Astrocyte (in vitro differentiated cells and primary cell): ENCODE measurements around the gene ANKRD26. TPM values are rescaled to one million over a fixed set of nuclear protein-coding genes. Genes with fewer than 3 reads are reported as not detected.
"Not testable (repeated sequence)": the region's sequence is repeated elsewhere in the genome, so short reads cannot be mapped to it uniquely, and the experiment has no call there.

Source experiments
- DNase-seq: peaks from one replicate; pipeline ENCODE4 v3.0.0-alpha.2; 2010; ENCODE audit warnings: low read depth
- FAIRE-seq: peaks from 2 replicates; lab custom pipeline; 2011; peaks lifted over from hg19 to GRCh38; lab: Jason Lieb, UNC
- H2AFZ ChIP-seq: 2 replicates; pipeline ENCODE4 v1.6.0; 2012; ENCODE audit warnings: low read depth, low read length, inconsistent platforms
- H3K27ac ChIP-seq: 2 replicates; pipeline ENCODE4 v1.5.1; 2011; ENCODE audit warnings: low read depth, low read length, inconsistent platforms
- H3K27me3 ChIP-seq: 2 replicates; pipeline ENCODE4 v1.6.0; 2011; ENCODE audit warnings: low read length, inconsistent platforms; ENCODE audit not compliant: insufficient read depth
- H3K36me3 ChIP-seq: 2 replicates; pipeline ENCODE4 v1.5.1; 2011; ENCODE audit warnings: low read length, inconsistent platforms; ENCODE audit not compliant: insufficient read depth
- H3K4me1 ChIP-seq: 2 replicates; pipeline ENCODE4 v1.5.1; 2011; ENCODE audit warnings: low read length, inconsistent platforms; ENCODE audit not compliant: insufficient read depth
- H3K4me2 ChIP-seq: 2 replicates; pipeline ENCODE4 v1.6.0; 2012; ENCODE audit warnings: low read length, inconsistent platforms
- H3K4me3 ChIP-seq: 2 replicates; pipeline ENCODE4 v1.5.1; 2011; ENCODE audit warnings: low read depth, mild to moderate bottlenecking, low read length, inconsistent platforms; ENCODE audit not compliant: insufficient read depth
- H3K79me2 ChIP-seq: 2 replicates; pipeline ENCODE4 v1.6.0; 2012; ENCODE audit warnings: mild to moderate bottlenecking, low read length, inconsistent platforms; ENCODE audit not compliant: insufficient read depth
- H3K9ac ChIP-seq: 2 replicates; pipeline ENCODE4 v1.6.0; 2012; ENCODE audit warnings: mild to moderate bottlenecking, low read length, inconsistent platforms
- H3K9me3 ChIP-seq: 2 replicates; pipeline ENCODE4 v1.5.1; 2012; ENCODE audit warnings: low read depth, mild to moderate bottlenecking, low read length, inconsistent platforms; ENCODE audit not compliant: insufficient read depth
- H4K20me1 ChIP-seq: 2 replicates; pipeline ENCODE4 v1.6.0; 2012; ENCODE audit warnings: low read length, inconsistent platforms; ENCODE audit not compliant: insufficient read depth
- H3K27ac Mint-ChIP-seq: one replicate; pipeline ENCODE4 v1.8.0; 2021; ENCODE audit warnings: mild to moderate bottlenecking, mixed read lengths; ENCODE audit not compliant: unreplicated experiment
- H3K27me3 Mint-ChIP-seq: one replicate; pipeline ENCODE4 v1.8.0; 2021; ENCODE audit warnings: low read depth, mixed read lengths; ENCODE audit not compliant: unreplicated experiment
- H3K36me3 Mint-ChIP-seq: one replicate; pipeline ENCODE4 v1.8.0; 2021; ENCODE audit warnings: low read depth, mixed read lengths; ENCODE audit not compliant: unreplicated experiment
- H3K4me1 Mint-ChIP-seq: one replicate; pipeline ENCODE4 v1.8.0; 2021; ENCODE audit warnings: low read depth, mixed read lengths; ENCODE audit not compliant: unreplicated experiment
- H3K4me3 Mint-ChIP-seq: one replicate; pipeline ENCODE4 v1.8.0; 2021; ENCODE audit warnings: mild to moderate bottlenecking, moderate library complexity, mixed read lengths; ENCODE audit not compliant: unreplicated experiment
- H3K9me3 Mint-ChIP-seq: one replicate; pipeline ENCODE4 v1.8.0; 2021; ENCODE audit warnings: mild to moderate bottlenecking, mixed read lengths; ENCODE audit not compliant: unreplicated experiment
- CTCF ChIP-seq: IDR thresholded peaks from 2 replicates; pipeline ENCODE4 v1.5.1; 2011; ENCODE audit warnings: low read depth, mild to moderate bottlenecking, inconsistent platforms, low read length, moderate library complexity; ENCODE audit not compliant: insufficient read depth
- EZH2 ChIP-seq: IDR thresholded peaks from 2 replicates; pipeline ENCODE4 v1.6.1; 2012; ENCODE audit warnings: mild to moderate bottlenecking, low read length, inconsistent platforms; ENCODE audit not compliant: insufficient read depth
- total RNA-seq: library from RNA; stranded (reverse); gene quantifications from 2 replicates; pipeline ENCODE4 v1.2.1, GENCODE V29; 2021

Gene ANKRD26
- total RNA-seq, 1 donor from 2014 or later: 7.7 TPM

DNA sequence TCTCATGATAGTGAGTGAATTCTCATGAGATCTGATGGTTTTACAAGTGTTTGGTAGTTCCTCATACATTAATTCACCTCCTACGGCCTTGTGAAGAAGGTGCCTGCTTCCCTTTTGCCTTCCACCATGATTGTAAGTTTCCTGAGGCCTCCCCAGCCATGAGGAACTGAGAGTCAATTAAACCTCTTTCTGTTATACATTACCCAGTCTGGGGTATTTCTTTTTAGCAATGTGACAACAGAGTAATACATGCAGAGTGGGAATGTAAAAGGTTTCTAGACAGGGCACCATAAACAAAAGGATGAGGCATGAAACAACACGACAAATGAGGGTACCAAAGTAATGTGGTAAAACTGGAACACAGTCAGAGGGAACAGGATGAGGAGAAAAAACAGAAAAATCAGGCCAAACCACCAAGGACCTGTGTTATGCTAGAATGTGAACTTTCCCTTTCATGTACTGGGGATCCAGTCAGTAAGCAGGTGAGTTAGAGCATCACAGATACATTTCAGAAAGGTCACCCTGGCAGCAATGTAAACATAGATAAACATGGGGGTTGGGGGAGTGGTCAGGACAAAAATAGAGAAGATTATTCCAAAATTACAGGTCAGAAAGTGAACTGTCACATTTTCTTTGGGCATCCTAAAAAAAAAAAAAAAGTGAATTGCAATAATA lies 31.9 kb downstream of the ANKRD26 start:
- no peaks in the 10 kb centered on the region for H3K4me1 ChIP-seq
- Mint-ChIP-seq H3K27me3 (no peaks in the 10 kb centered on the region), H3K36me3 (peaks cover 12% of the 10 kb centered on the region), H3K27ac (no peak overlapping the region), H3K9me3 (no peaks in the 10 kb centered on the region), H3K4me1 (no peaks in the 10 kb centered on the region), H3K4me3 (no peak overlapping the region)
- H3K4me2 ChIP-seq: no peak overlapping the region
- H4K20me1 ChIP-seq: no peaks in the 10 kb centered on the region
- no peak overlapping the region for H3K9ac ChIP-seq
- FAIRE-seq (no peak), DNase-seq (no peak)
- H3K79me2 ChIP-seq: no peaks in the 10 kb centered on the region
- H3K4me3 ChIP-seq: no peak overlapping the region
- no peaks in the 10 kb centered on the region for H3K9me3 ChIP-seq
- no peaks in the 10 kb centered on the region for H3K27me3 ChIP-seq
- TF ChIP-seq EZH2 (no peak), CTCF (no peak)
- peaks cover 7% of the 10 kb centered on the region for H3K36me3 ChIP-seq
- no peak overlapping the region for H2AFZ ChIP-seq
- no peak overlapping the region for H3K27ac ChIP-seq

GRCh38 chr10:27065084-27065483 lies 35.2 kb downstream of the ANKRD26 start:
- Histone ChIP-seq H3K27ac (no peak overlapping the region), H3K36me3 (peaks cover 11% of the 10 kb centered on the region), H3K4me1 (no peaks in the 10 kb centered on the region), H3K79me2 (no peaks in the 10 kb centered on the region), H3K27me3 (no peaks in the 10 kb centered on the region), H4K20me1 (no peaks in the 10 kb centered on the region), H2AFZ (no peak overlapping the region), H3K9me3 (no peaks in the 10 kb centered on the region), H3K4me2 (no peak overlapping the region), H3K9ac (no peak overlapping the region), H3K4me3 (no peak overlapping the region)
- Mint-ChIP-seq H3K27me3 (no peaks in the 10 kb centered on the region), H3K4me3 (no peak overlapping the region), H3K36me3 (peaks cover 6% of the 10 kb centered on the region), H3K9me3 (no peaks in the 10 kb centered on the region), H3K4me1 (no peaks in the 10 kb centered on the region), H3K27ac (no peak overlapping the region)
- no peak for TF ChIP-seq EZH2
- FAIRE-seq (no peak), DNase-seq (no peak)

- no peak overlapping the region for H3K27ac ChIP-seq
- H3K4me1 ChIP-seq: no peaks in the 10 kb centered on the region
- H2AFZ ChIP-seq: no peak overlapping the region
- Mint-ChIP-seq H3K36me3 (no peaks in the 10 kb centered on the region), H3K27ac (no peak overlapping the region), H3K9me3 (no peaks in the 10 kb centered on the region), H3K4me3 (no peak overlapping the region), H3K4me1 (no peaks in the 10 kb centered on the region), H3K27me3 (no peaks in the 10 kb centered on the region)
- TF ChIP-seq CTCF (no peak), EZH2 (no peak)
- H3K4me3 ChIP-seq: no peak overlapping the region
- H4K20me1 ChIP-seq: no peaks in the 10 kb centered on the region
- FAIRE-seq (no peak), DNase-seq (no peak)
- H3K27me3 ChIP-seq: no peaks in the 10 kb centered on the region
- H3K9ac ChIP-seq: no peak overlapping the region
- H3K9me3 ChIP-seq: no peaks in the 10 kb centered on the region
- peaks cover 11% of the 10 kb centered on the region for H3K36me3 ChIP-seq
- no peaks in the 10 kb centered on the region for H3K79me2 ChIP-seq
- no peak overlapping the region for H3K4me2 ChIP-seq
These were observed 47.6 kb downstream of the ANKRD26 start for GRCh38 chr10:27052656-27053055.

GRCh38 chr10:27045247-27045646 lies 55.0 kb downstream of the ANKRD26 start:
- H3K4me1 Mint-ChIP-seq, H3K79me2 ChIP-seq, H3K27me3 ChIP-seq, H3K36me3 Mint-ChIP-seq, H3K9me3 ChIP-seq, FAIRE-seq, H3K36me3 ChIP-seq, H3K4me2 ChIP-seq, H2AFZ ChIP-seq, H3K4me3 ChIP-seq, H3K9ac ChIP-seq, H3K27ac ChIP-seq, DNase-seq, H4K20me1 ChIP-seq, H3K4me1 ChIP-seq, H3K27ac Mint-ChIP-seq, H3K4me3 Mint-ChIP-seq, H3K27me3 Mint-ChIP-seq, H3K9me3 Mint-ChIP-seq: not testable (repeated sequence)
